Activated CD8-positive, alpha-beta T cell treated with anti-CD3 and anti-CD28 coated beads for 36 hours (primary cell): ENCODE data around the gene PCYOX1L. TPM values are rescaled to one million over a fixed set of nuclear protein-coding genes. Genes with fewer than 3 reads are reported as not detected.

ENCODE experiments used
- ATAC-seq: fragments of 200-7000 bp; cut with Tn5 transposase; one replicate; pipeline ENCODE4 v1.10.0; 2021; ENCODE audit warnings: mild to moderate bottlenecking, moderate library complexity
- CTCF ChIA-PET: fragments of 350-600 bp; sonication (Branson Sonifier 250); formaldehyde crosslinking; loops from one replicate; lab custom pipeline; 2021; ENCODE audit warnings: antibody characterized with exemption; lab: Charles Lee
- POLR2A ChIA-PET: fragments of 350-600 bp; sonication (Branson Sonifier 250); formaldehyde crosslinking; loops from one replicate; lab custom pipeline; 2021; ENCODE audit warnings: antibody characterized with exemption; lab: Charles Lee
- DNase-seq: peaks from one replicate; pipeline ENCODE4 v3.0.0-alpha.2; 2020
- H3K27ac Mint-ChIP-seq: one replicate; pipeline ENCODE4 v1.8.0; 2021; ENCODE audit warnings: mild to moderate bottlenecking, mixed read lengths
- H3K27me3 Mint-ChIP-seq: one replicate; pipeline ENCODE4 v1.8.0; 2021; ENCODE audit warnings: mixed read lengths
- H3K36me3 Mint-ChIP-seq: one replicate; pipeline ENCODE4 v1.8.0; 2021; ENCODE audit warnings: low read depth, mixed read lengths
- H3K4me1 Mint-ChIP-seq: one replicate; pipeline ENCODE4 v1.8.0; 2021; ENCODE audit warnings: low read depth, mixed read lengths
- H3K4me3 Mint-ChIP-seq: one replicate; pipeline ENCODE4 v1.8.0; 2021; ENCODE audit warnings: mild to moderate bottlenecking, moderate library complexity, mixed read lengths
- H3K9me3 Mint-ChIP-seq: one replicate; pipeline ENCODE4 v1.8.0; 2021; ENCODE audit warnings: mixed read lengths
- CTCF ChIP-seq: fragments of 200-600 bp; IDR thresholded peaks from one replicate; pipeline ENCODE4 v1.8.0; 2022; ENCODE audit warnings: antibody characterized with exemption, mild to moderate bottlenecking
- intact Hi-C: fragments of 100-400 bp; cut with micrococcal nuclease; formaldehyde crosslinking; loops from one replicate; pipeline ENCODE4 v1.10.0; 2022
- total RNA-seq, 2 experiments: library from RNA; stranded (reverse); gene quantifications; one replicate each; pipeline ENCODE4 v1.2.3, GENCODE V29; 2021

The PCYOX1L gene
- total RNA-seq, 2 experiments from 2014 or later = 19.7 to 21.2 TPM

- POLR2A ChIA-PET = interaction anchor here (0.8 to 9.1 kb wide), 7 partner anchors 9 to 63 kb away, joined by 3 to 82 read pairs (median 4); partner anchors contain the start of gene GRPEL2
- ATAC-seq = peak; percentile 8
- peak; percentile 39 for DNase-seq
- no peak for TF ChIP-seq CTCF
- Mint-ChIP-seq H3K4me3 (peak overlapping the region; percentile 96), H3K9me3 (no peaks in the 10 kb centered on the region), H3K4me1 (peaks cover 56% of the 10 kb centered on the region), H3K36me3 (peaks cover 34% of the 10 kb centered on the region), H3K27me3 (no peaks in the 10 kb centered on the region), H3K27ac (peak overlapping the region; percentile 87)
- CTCF ChIA-PET = interaction anchor here (0.6 to 14.8 kb wide), 6 partner anchors 11 to 278 kb away, joined by 3 to 163 read pairs (median 4); partner anchors contain the start of genes CSNK1A1 and GRPEL2
- intact Hi-C loops = no loop called here
These were observed 427 bp downstream of the PCYOX1L start for GRCh38 chr5:149358294-149358651.

- no peaks in the 10 kb centered on the region for H3K27me3 Mint-ChIP-seq
- no peaks in the 10 kb centered on the region for H3K9me3 Mint-ChIP-seq
- H3K4me1 Mint-ChIP-seq = peaks cover 52% of the 10 kb centered on the region
- H3K4me3 Mint-ChIP-seq = peak overlapping the region; percentile 96
- TF ChIP-seq CTCF = no peak
- H3K36me3 Mint-ChIP-seq = peaks cover 27% of the 10 kb centered on the region
- intact Hi-C loops = no loop called here
- DNase-seq (no peak), ATAC-seq (no peak)
- H3K27ac Mint-ChIP-seq = peak overlapping the region; percentile 87
- ChIA-PET POLR2A (interaction anchor here (0.8 to 9.1 kb wide), 6 partner anchors 9 to 64 kb away, joined by 3 to 82 read pairs (median 4); partner anchors contain the start of gene GRPEL2), CTCF (interaction anchor here (0.6 to 14.8 kb wide), 3 partner anchors 10 to 277 kb away, joined by 4 to 163 read pairs (median 13); partner anchors contain the start of gene GRPEL2)
These were observed 1.1 kb downstream of the PCYOX1L start for GRCh38 chr5:149358868-149359495.

DNA sequence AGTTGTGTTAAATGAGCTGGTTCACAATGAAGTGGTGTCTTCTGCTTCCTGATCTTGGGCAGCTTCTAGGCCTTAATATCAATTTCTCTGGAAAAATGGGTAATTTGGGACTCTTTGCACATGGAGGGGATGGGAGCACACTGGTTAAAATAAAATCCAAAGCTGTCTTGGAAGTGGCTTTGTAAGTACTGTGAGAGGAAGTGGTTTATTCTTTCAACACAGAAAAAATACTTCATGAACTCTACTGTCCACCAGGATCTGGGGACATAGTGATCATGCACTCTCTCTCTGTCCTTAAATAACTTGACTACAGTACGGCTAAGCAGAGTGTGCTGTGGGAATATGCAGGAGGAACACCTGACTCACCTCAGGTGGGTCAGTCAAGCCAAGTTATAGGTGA is 2.4 kb downstream of the PCYOX1L start:
- H3K36me3 Mint-ChIP-seq = peaks cover 16% of the 10 kb centered on the region
- H3K4me3 Mint-ChIP-seq = no peak overlapping the region
- ChIA-PET POLR2A (interaction anchor here (1.2 to 9.1 kb wide), 3 partner anchors 11 to 25 kb away, joined by 3 to 82 read pairs (median 4); partner anchors contain the start of gene GRPEL2), CTCF (interaction anchor here (0.7 to 14.8 kb wide), 5 partner anchors 9 to 205 kb away, joined by 3 to 163 read pairs (median 3); no protein-coding TSS in a partner anchor)
- no peaks in the 10 kb centered on the region for H3K9me3 Mint-ChIP-seq
- peaks cover 43% of the 10 kb centered on the region for H3K4me1 Mint-ChIP-seq
- TF ChIP-seq CTCF = no peak
- DNase-seq (no peak), ATAC-seq (no peak)
- intact Hi-C loops = no loop called here
- peak overlapping the region; percentile 73 for H3K27ac Mint-ChIP-seq
- no peaks in the 10 kb centered on the region for H3K27me3 Mint-ChIP-seq

DNA sequence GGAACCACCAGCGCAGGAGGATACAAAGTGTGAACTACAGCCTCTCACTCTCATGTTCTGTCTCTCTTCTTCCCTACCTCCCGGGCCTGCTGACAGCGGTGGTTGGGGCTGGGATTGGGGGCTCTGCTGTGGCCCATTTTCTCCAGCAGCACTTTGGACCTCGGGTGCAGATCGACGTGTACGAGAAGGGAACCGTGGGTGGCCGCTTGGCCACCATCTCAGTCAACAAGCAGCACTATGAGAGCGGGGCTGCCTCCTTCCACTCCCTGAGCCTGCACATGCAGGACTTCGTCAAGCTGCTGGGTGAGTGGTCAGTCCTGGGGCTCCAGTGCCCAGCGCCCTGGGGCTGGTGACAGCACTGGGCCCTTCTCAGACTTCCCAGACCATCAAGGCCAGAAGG is 4.7 kb downstream of the PCYOX1L start:
- no peak for TF ChIP-seq CTCF
- no peak overlapping the region for H3K4me3 Mint-ChIP-seq
- intact Hi-C loops = no loop called here
- DNase-seq = no peak
- H3K27ac Mint-ChIP-seq = no peak overlapping the region
- ChIA-PET CTCF (interaction anchor here (0.9 to 14.8 kb wide), 2 partner anchors 6 to 19 kb away, joined by 3 to 163 read pairs; no protein-coding TSS in a partner anchor), POLR2A (interaction anchor here (0.6 kb wide), 1 partner anchor 389 kb away, joined by 3 read pairs; no protein-coding TSS in a partner anchor)
- no peaks in the 10 kb centered on the region for H3K27me3 Mint-ChIP-seq
- peaks cover 6% of the 10 kb centered on the region for H3K36me3 Mint-ChIP-seq
- H3K4me1 Mint-ChIP-seq = peaks cover 25% of the 10 kb centered on the region
- no peaks in the 10 kb centered on the region for H3K9me3 Mint-ChIP-seq
- ATAC-seq = no peak

- Mint-ChIP-seq H3K36me3 (peaks cover 11% of the 10 kb centered on the region), H3K9me3 (no peaks in the 10 kb centered on the region), H3K4me1 (peaks cover 29% of the 10 kb centered on the region), H3K27me3 (no peaks in the 10 kb centered on the region), H3K4me3 (no peak overlapping the region), H3K27ac (no peak overlapping the region)
- ChIA-PET POLR2A (interaction anchor here (1.4 kb wide), 1 partner anchor 18 kb away, joined by 5 read pairs; the partner anchor contains the start of gene GRPEL2), CTCF (interaction anchor here (0.6 to 14.8 kb wide), 3 partner anchors 6 to 202 kb away, joined by 3 to 163 read pairs (median 6); no protein-coding TSS in a partner anchor)
- ATAC-seq (no peak), DNase-seq (no peak)
- no peak for TF ChIP-seq CTCF
- intact Hi-C loops = no loop called here
These were observed 5.5 kb downstream of the PCYOX1L start for GRCh38 chr5:149363358-149363757.
